ENCODE data around the gene RCE1. TPM values are rescaled to one million over a fixed set of nuclear protein-coding genes. Genes with fewer than 3 reads are reported as not detected.

The RCE1 gene
- total RNA-seq, 1 donor from 2014 or later: 6.5 TPM

GRCh38 chr11:66864924-66865697 lies 21.9 kb downstream of the RCE1 start:
- DNase-seq (no peak), ATAC-seq (no peak)
- intact Hi-C loops (cut with micrococcal nuclease): no loop called here

DNA sequence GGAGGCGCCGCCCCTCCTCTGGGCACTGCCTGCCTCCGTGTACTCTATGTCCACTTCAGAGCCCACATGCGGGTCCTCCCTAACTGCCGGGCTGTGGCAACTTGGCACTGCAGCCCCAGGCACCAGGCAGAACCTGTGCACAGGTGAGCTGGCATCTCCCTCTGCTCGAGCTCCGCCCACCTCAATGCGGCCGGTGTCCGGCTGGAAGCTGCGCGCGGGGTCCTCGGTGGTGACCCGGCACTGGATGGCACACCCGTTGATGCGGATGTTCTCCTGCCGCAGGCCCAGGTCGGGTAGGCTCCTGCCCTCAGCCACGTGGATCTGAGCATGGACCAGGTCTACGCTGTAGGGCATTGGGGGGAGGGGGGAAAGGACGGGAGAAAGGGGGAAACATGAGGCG lies 22.8 kb downstream of the RCE1 start:
- intact Hi-C loops (cut with micrococcal nuclease): no loop called here
- ATAC-seq (no peak), DNase-seq (no peak)

GRCh38 chr11:66866511-66866986 lies 23.3 kb downstream of the RCE1 start:
- intact Hi-C loops (cut with micrococcal nuclease): no loop called here
- ATAC-seq: no peak

GRCh38 chr11:66867425-66868040 lies 24.3 kb downstream of the RCE1 start:
- DNase-seq: no peak

More at GRCh38 chr11:66866511-66866986, 23.3 kb downstream of the RCE1 start:
- no peak for DNase-seq

DNA sequence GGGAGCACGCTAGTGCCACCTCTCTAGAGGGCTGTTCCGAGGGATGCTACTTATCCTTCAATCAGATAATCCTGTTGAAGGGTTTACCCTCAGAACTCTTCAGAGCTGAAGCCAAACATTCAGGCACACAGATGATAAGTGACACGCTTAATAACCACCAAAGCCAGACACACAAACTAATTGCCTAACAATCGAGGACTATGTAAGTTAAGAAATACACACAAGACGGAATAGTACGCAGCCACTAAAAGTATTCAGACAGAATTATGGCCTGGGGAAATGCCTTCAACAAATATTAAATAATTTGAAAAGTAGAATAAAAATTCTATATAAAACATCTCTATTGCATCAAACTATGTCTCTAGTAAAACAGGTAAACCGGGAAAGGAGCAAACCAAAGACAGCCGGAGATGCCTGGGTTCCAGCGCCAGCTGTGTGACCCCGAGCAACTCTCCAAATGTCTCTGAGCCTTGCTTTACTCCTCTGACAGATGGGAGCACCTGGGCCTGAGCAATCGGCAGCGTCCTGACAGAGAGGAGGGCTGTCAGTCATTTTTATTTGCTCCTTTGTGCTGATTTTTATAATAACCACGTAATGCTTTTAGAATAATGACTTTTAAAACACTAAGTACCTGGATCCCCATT lies 25.0 kb downstream of the RCE1 start:
- intact Hi-C loops (cut with micrococcal nuclease): no loop called here
- no peak for ATAC-seq
- no peak for DNase-seq

More at GRCh38 chr11:66867425-66868040, 24.3 kb downstream of the RCE1 start:
- ATAC-seq: no peak
- intact Hi-C loops (cut with micrococcal nuclease): no loop called here

DNA sequence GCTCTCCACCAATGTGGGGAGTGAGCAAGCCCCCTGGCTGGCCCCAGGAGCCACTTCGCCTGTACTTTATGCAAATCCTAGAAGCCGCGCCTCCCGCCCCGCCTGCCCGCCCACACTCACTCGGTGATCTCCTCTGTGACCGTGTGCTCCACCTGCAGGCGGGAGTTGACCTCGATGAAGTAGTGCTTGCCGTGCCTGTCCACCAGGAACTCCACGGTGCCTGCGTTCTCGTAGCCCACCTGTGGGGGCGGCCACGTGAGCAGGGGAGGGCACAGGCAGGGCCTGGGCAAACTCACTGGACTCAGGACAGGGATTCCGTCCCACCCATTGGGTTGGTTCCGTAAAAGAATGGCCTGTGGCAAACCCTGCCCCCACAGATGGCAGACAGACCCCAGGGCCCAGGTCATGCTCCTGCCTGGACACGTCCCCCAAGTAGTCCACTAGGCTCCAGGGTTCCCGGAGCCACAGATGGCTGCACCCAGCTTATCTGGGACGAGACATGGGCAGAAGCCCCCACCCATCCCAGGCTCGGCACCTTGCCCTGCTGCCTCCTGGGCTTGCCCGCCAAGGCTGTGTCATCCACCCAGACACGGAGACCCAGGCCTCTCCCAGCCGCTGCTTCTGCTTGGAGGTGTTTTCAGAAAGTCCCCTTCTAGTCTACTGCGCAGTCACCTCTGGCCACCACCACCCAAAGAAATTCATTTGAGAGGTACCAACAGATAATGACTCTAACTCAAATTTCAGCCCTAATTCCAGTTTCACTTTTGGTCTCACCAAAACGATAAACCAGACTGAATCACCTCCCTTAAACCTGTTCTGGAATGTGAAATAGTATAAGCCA lies 25.7 kb downstream of the RCE1 start:
- intact Hi-C loops (cut with micrococcal nuclease): no loop called here
- ATAC-seq (peak; percentile 61), DNase-seq (peak; percentile 58)

GRCh38 chr11:66869567-66869870 lies 26.3 kb downstream of the RCE1 start:
- DNase-seq: no peak
- no peak for ATAC-seq
- intact Hi-C loops (cut with micrococcal nuclease): no loop called here

- ATAC-seq: no peak
- intact Hi-C loops (cut with micrococcal nuclease): no loop called here
These were observed 26.9 kb downstream of the RCE1 start for GRCh38 chr11:66870131-66870530.

DNA sequence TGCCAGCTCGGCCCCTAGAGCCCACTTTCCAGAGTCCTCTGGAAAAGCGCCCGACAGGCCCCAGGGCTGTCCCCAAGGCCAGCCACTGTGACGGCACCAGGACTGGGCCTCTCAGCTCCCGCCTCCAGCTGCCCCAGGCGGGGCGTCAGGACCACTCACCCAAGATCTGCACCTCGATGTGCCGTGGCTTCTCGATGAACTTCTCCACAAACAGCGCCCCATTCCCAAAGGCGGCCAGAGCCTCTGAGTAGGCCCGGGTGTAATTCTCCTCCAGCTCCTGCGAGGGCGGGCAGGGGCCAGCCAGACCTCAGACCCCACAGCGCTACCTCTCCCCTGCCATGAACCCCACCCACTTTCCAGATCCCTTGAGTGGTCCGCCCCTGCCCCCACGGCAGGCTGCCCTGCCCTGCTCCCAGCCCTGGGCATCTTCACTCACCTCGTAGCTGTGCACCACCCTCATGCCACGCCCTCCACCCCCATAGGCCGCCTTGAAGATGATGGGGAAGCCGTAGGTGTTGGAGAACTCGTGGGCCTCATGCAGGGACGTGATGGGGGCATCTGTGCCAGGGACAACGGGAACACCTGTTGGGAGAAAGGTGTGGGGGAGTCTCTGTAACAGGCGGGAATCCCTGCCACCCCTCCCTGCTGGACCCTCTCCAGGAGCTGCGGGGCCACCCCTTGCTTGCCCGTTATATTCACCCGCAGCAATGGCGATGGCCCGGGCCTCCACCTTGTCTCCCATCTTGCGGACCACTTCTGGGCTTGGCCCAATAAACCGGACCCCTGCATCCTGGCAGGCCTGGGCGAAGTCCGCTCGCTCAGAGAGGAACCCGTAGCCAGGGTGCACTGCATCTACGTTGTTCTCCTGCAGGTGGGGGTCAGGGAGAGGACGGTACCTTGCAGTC lies 27.6 kb downstream of the RCE1 start:
- no peak for ATAC-seq
- DNase-seq: no peak
- intact Hi-C loops (cut with micrococcal nuclease): no loop called here

More at GRCh38 chr11:66870131-66870530, 26.9 kb downstream of the RCE1 start:
- no peak for DNase-seq

GRCh38 chr11:66871521-66871901 lies 28.3 kb downstream of the RCE1 start:
- intact Hi-C loops (cut with micrococcal nuclease): no loop called here
- ATAC-seq (no peak), DNase-seq (no peak)

- ATAC-seq (no peak), DNase-seq (no peak)
- intact Hi-C loops (cut with micrococcal nuclease): no loop called here
These were observed 31.0 kb downstream of the RCE1 start for GRCh38 chr11:66874232-66874631.

GRCh38 chr11:66875378-66875777 lies 32.1 kb downstream of the RCE1 start:
- intact Hi-C loops (cut with micrococcal nuclease): no loop called here
- DNase-seq (peak; percentile 12), ATAC-seq (no peak)

DNA sequence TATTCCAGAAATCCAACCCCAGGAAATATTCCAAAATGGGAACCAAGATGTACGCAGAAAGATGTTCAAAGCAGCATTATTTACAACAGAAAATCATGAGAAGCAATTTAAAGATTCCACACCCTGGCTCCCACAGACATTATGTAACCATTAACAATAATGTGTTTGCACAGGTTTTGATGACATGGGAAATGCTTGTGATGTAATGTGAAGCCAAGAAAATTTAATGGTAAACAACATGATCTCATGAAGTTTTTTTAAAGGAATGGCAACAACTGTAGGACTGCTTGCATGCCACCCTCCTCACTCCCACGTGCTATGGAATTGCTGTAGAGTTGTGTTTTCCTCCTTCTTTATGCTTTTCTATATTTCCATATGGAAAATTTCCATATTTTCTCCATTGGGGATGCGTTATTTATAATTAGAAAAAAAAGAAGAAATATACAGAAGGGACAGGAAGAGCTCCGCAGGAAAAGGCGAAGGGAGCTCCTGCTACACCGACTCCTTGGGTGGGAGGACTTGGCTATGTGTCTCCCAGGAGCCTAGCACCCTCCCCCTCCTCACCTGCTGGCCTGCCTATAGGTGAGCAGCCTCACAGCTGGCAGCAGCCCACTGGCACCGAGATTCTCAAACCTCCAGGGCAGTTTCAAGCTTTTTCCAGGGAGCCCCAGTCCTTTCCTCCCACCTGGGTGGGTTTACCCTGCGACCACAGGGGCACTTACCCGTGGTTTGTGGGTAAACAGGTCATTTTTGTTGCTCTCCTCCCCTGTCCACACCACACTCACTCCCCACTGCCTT lies 34.5 kb downstream of the RCE1 start:
- ATAC-seq (no peak), DNase-seq (peak; percentile 11)
- intact Hi-C loops (cut with micrococcal nuclease): no loop called here

DNA sequence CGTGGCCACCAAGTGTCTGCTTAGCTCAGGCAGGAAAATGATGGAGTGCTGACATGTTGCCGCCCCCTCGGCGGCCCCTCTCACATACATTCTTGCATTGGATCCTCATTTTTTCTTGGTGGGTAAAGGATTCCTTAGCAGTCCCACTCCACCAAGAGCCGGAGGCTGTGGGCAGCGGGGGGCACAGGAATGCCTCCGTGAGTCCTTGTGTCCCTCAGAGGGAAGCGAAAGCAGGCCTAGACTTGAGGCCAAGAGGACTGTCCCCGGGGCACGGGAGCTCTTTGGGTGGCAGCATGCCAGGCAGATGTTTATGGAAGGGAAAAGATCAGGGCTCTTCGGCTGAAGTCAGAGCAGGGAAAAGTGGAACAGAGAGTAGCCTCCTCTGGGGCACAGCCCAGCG lies 35.2 kb downstream of the RCE1 start:
- DNase-seq: peak; percentile 28
- intact Hi-C loops (cut with micrococcal nuclease): no loop called here
- ATAC-seq: no peak

DNA sequence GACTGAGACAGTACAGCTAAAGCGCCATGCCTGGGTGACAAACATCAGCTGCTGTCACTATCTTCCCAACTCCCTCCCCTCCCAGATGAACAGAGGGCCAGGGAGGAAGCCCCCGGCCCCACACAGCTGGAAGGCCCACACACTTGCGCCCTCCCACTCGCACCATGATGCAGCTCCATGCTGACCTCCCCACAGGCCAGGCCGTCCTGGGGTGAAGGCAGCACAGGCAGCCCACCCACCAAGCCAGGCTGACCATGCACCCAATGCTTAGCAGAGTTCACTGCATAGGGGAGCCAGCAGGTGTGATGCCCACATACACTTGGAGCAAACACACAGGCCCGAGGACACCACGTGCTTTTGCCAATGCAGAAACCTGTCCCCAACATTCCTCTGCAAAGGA lies 35.8 kb downstream of the RCE1 start:
- no peak for DNase-seq
- no peak for ATAC-seq
- intact Hi-C loops (cut with micrococcal nuclease): no loop called here

- intact Hi-C loops (cut with micrococcal nuclease): no loop called here
- no peak for ATAC-seq
These were observed 36.3 kb downstream of the RCE1 start for GRCh38 chr11:66879583-66879982.

GRCh38 chr11:66879999-66880398 lies 36.8 kb downstream of the RCE1 start:
- ATAC-seq: no peak
- no peak for DNase-seq
- intact Hi-C loops (cut with micrococcal nuclease): no loop called here

More at GRCh38 chr11:66879583-66879982, 36.3 kb downstream of the RCE1 start:
- peak; percentile 18 for DNase-seq
